Measurements from ENCODE around the gene PCSK7. TPM values are rescaled to one million over a fixed set of nuclear protein-coding genes. Genes with fewer than 3 reads are reported as not detected.
A peak's percentile ranks its signal among the peaks of the same experiment; 100 is the strongest.
"Not testable (repeated sequence)": the region's sequence is repeated elsewhere in the genome, so short reads cannot be mapped to it uniquely, and the experiment has no call there.

PCSK7 gene
- total RNA-seq, 1 donor = 44.5 TPM

GRCh38 chr11:117210620-117211019 lies 21.3 kb downstream of the PCSK7 start:
- Histone ChIP-seq H3K79me2 (ENCODE audit: insufficient read depth, low read length) (no peaks in the 10 kb centered on the region), H3K9me3 (ENCODE audit: low read depth, low read length) (no peaks in the 10 kb centered on the region), H3K27me3 (ENCODE audit: insufficient read depth, low read length) (no peaks in the 10 kb centered on the region), H2AFZ (ENCODE audit: low read length) (no peak overlapping the region), H3K4me2 (ENCODE audit: insufficient read depth, low read length) (no peak overlapping the region), H3K4me3 (ENCODE audit: insufficient read depth, low read length) (no peak overlapping the region), H3K4me1 (ENCODE audit: insufficient read depth, low read length) (no peaks in the 10 kb centered on the region), H3K36me3 (ENCODE audit: insufficient read depth, low read length) (peaks cover 30% of the 10 kb centered on the region), H4K20me1 (ENCODE audit: insufficient read depth, low read length) (no peaks in the 10 kb centered on the region), H3K27ac (ENCODE audit: low read depth, low read length) (no peak overlapping the region)
- DNase-seq (ENCODE audit: insufficient read length, low spot score, missing footprints) = no peak
- TF ChIP-seq CTCF (IDR thresholded peaks at IDR 0.05; ENCODE audit: extremely low read depth, low read depth, low read length) = no peak

- peak; percentile 60 for DNase-seq (ENCODE audit: insufficient read length, low spot score, missing footprints)
- not testable (repeated sequence) for H3K79me2 ChIP-seq (ENCODE audit: insufficient read depth, low read length); H3K27ac ChIP-seq (ENCODE audit: low read depth, low read length); H3K4me3 ChIP-seq (ENCODE audit: insufficient read depth, low read length); H3K9me3 ChIP-seq (ENCODE audit: low read depth, low read length); H3K27me3 ChIP-seq (ENCODE audit: insufficient read depth, low read length); H3K4me2 ChIP-seq (ENCODE audit: insufficient read depth, low read length); H3K4me1 ChIP-seq (ENCODE audit: insufficient read depth, low read length); H4K20me1 ChIP-seq (ENCODE audit: insufficient read depth, low read length); H2AFZ ChIP-seq (ENCODE audit: low read length)
- peaks cover 37% of the 10 kb centered on the region for H3K36me3 ChIP-seq (ENCODE audit: insufficient read depth, low read length)
Observed at GRCh38 chr11:117209351-117210125, 22.3 kb downstream of the PCSK7 start.

- not testable (repeated sequence) for H3K4me1 ChIP-seq (ENCODE audit: insufficient read depth, low read length); H3K27me3 ChIP-seq (ENCODE audit: insufficient read depth, low read length); H3K9me3 ChIP-seq (ENCODE audit: low read depth, low read length); H3K4me2 ChIP-seq (ENCODE audit: insufficient read depth, low read length); H3K4me3 ChIP-seq (ENCODE audit: insufficient read depth, low read length); DNase-seq (ENCODE audit: insufficient read length, low spot score, missing footprints); H3K27ac ChIP-seq (ENCODE audit: low read depth, low read length); H2AFZ ChIP-seq (ENCODE audit: low read length)
- peaks cover 39% of the 10 kb centered on the region for H3K36me3 ChIP-seq (ENCODE audit: insufficient read depth, low read length)
- peaks cover 11% of the 10 kb centered on the region for H3K79me2 ChIP-seq (ENCODE audit: insufficient read depth, low read length)
- peaks cover 16% of the 10 kb centered on the region for H4K20me1 ChIP-seq (ENCODE audit: insufficient read depth, low read length)
Observed at GRCh38 chr11:117208710-117209109, 23.2 kb downstream of the PCSK7 start.

- H3K4me2 ChIP-seq (ENCODE audit: insufficient read depth, low read length); H2AFZ ChIP-seq (ENCODE audit: low read length); H3K27ac ChIP-seq (ENCODE audit: low read depth, low read length); H3K9me3 ChIP-seq (ENCODE audit: low read depth, low read length); H3K27me3 ChIP-seq (ENCODE audit: insufficient read depth, low read length); H3K4me3 ChIP-seq (ENCODE audit: insufficient read depth, low read length); DNase-seq (ENCODE audit: insufficient read length, low spot score, missing footprints): not testable (repeated sequence)
- peaks cover 28% of the 10 kb centered on the region for H4K20me1 ChIP-seq (ENCODE audit: insufficient read depth, low read length)
- peaks cover 39% of the 10 kb centered on the region for H3K36me3 ChIP-seq (ENCODE audit: insufficient read depth, low read length)
- H3K79me2 ChIP-seq (ENCODE audit: insufficient read depth, low read length) = peaks cover 23% of the 10 kb centered on the region
- H3K4me1 ChIP-seq (ENCODE audit: insufficient read depth, low read length) = peaks cover 15% of the 10 kb centered on the region
Observed at GRCh38 chr11:117207481-117207880, 24.4 kb downstream of the PCSK7 start.

GRCh38 chr11:117206859-117207258 lies 25.0 kb downstream of the PCSK7 start:
- peaks cover 21% of the 10 kb centered on the region for H3K4me1 ChIP-seq (ENCODE audit: insufficient read depth, low read length)
- H3K27me3 ChIP-seq (ENCODE audit: insufficient read depth, low read length); H3K4me2 ChIP-seq (ENCODE audit: insufficient read depth, low read length); H3K4me3 ChIP-seq (ENCODE audit: insufficient read depth, low read length); DNase-seq (ENCODE audit: insufficient read length, low spot score, missing footprints); H3K27ac ChIP-seq (ENCODE audit: low read depth, low read length); H2AFZ ChIP-seq (ENCODE audit: low read length); H3K9me3 ChIP-seq (ENCODE audit: low read depth, low read length): not testable (repeated sequence)
- H3K79me2 ChIP-seq (ENCODE audit: insufficient read depth, low read length) = peaks cover 29% of the 10 kb centered on the region
- peaks cover 34% of the 10 kb centered on the region for H4K20me1 ChIP-seq (ENCODE audit: insufficient read depth, low read length)
- peaks cover 44% of the 10 kb centered on the region for H3K36me3 ChIP-seq (ENCODE audit: insufficient read depth, low read length)

- H3K27me3 ChIP-seq (ENCODE audit: insufficient read depth, low read length); H3K4me2 ChIP-seq (ENCODE audit: insufficient read depth, low read length); H3K4me3 ChIP-seq (ENCODE audit: insufficient read depth, low read length); H3K27ac ChIP-seq (ENCODE audit: low read depth, low read length); H2AFZ ChIP-seq (ENCODE audit: low read length); H3K9me3 ChIP-seq (ENCODE audit: low read depth, low read length): not testable (repeated sequence)
- H4K20me1 ChIP-seq (ENCODE audit: insufficient read depth, low read length) = peaks cover 42% of the 10 kb centered on the region
- peaks cover 48% of the 10 kb centered on the region for H3K36me3 ChIP-seq (ENCODE audit: insufficient read depth, low read length)
- H3K4me1 ChIP-seq (ENCODE audit: insufficient read depth, low read length) = peaks cover 26% of the 10 kb centered on the region
- DNase-seq (ENCODE audit: insufficient read length, low spot score, missing footprints) = peak; percentile 47
- peaks cover 37% of the 10 kb centered on the region for H3K79me2 ChIP-seq (ENCODE audit: insufficient read depth, low read length)
Observed at GRCh38 chr11:117206111-117206510, 25.8 kb downstream of the PCSK7 start.

All from osteoblast (primary cell).